ENCODE measurements around the gene PRRX2.

Gene PRRX2

DNA sequence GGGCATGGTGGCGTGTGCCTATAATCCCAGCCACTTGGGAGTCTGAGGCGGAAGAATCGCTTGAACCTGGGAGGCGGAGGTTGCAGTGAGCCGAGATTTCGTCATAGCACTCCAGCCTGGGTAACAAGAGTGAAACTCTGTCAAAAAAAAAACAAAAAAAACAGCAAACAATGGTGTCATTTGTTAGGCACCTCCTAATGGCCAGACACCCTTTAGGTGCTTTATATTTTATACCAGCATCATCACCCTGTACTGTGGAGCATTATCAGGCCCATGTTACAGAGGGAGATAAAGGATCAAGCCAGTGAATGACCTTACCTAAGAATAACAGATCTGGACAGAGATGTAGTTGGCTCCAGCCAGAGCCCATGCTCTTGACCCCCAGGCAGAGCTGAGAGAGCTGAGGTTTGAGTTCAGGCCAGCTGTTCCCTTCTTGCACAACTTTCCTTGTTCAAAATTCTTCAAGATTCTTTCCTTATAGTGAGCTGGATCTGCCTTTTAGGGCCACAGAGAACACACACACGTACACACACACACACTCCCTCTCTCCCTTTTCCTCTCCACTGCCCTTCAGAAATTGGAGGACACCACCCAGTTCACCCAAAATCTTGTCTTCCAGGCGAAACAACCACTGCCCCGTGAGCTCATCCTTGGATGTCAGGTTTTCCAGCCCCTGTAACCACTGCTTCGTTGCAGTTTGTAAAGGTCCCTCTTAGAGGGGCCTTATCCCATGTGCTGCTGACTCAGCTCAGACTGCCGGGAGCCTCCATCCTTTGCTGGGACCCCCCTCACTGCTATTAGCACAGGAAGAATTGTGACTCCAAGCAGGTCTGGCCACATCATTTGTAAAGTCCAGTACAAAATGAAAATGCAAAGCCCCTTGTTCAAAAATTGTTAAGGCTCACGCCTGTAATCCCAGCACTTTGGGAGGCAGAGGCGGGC is 97.8 kb downstream of the PRRX2 start:
- Histone ChIP-seq H3K9me3 (no peaks in the 10 kb centered on the region), H3K36me3 (no peaks in the 10 kb centered on the region), H3K4me1 (no peaks in the 10 kb centered on the region), H3K27me3 (no peaks in the 10 kb centered on the region), H3K4me3 (ENCODE audit: low read depth, low read length) (no peak overlapping the region)
- TF ChIP-seq, protein P1, sequence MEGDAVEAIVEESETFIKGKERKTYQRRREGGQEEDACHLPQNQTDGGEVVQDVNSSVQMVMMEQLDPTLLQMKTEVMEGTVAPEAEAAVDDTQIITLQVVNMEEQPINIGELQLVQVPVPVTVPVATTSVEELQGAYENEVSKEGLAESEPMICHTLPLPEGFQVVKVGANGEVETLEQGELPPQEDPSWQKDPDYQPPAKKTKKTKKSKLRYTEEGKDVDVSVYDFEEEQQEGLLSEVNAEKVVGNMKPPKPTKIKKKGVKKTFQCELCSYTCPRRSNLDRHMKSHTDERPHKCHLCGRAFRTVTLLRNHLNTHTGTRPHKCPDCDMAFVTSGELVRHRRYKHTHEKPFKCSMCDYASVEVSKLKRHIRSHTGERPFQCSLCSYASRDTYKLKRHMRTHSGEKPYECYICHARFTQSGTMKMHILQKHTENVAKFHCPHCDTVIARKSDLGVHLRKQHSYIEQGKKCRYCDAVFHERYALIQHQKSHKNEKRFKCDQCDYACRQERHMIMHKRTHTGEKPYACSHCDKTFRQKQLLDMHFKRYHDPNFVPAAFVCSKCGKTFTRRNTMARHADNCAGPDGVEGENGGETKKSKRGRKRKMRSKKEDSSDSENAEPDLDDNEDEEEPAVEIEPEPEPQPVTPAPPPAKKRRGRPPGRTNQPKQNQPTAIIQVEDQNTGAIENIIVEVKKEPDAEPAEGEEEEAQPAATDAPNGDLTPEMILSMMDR (IDR thresholded peaks at IDR 0.05; ENCODE audit: low read depth, low read length), result no peak
- no peak for DNase-seq

DNA sequence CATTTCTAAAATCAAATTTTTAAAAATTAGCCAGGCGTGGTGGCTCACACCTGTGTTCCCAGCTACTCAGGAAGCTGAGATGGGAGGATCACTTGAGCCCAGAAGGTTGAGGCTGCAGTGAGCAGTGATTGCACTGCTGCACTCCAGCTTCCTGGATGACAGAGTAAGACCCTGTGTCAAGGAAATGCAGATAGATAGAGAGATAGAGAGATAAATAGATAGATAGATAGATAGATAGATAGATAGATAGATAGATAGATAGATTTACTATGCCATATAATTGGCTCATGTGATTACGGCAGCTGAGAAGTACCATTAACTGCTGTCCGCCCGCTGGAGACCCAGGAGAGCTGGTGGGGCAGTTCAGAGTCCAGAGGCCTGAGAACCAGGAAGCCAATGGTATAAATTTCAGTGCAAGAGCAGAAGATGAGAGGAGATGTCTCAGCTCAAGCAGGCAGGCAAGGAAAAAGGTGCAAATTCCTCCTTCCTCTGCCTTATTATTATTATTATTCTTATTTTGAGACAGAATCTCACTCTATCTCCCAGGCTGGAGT is 100.4 kb downstream of the PRRX2 start:
- TF ChIP-seq, protein P1 (IDR thresholded peaks at IDR 0.05; ENCODE audit: low read depth, low read length), result no peak
- DNase-seq, result no peak
- H3K36me3 ChIP-seq, result no peaks in the 10 kb centered on the region
- H3K4me3 ChIP-seq (ENCODE audit: low read depth, low read length), result no peak overlapping the region
- H3K4me1 ChIP-seq, result no peaks in the 10 kb centered on the region
- H3K9me3 ChIP-seq, result no peaks in the 10 kb centered on the region
- H3K27me3 ChIP-seq, result no peaks in the 10 kb centered on the region

GRCh38 chr9:129768486-129768885 is 103.0 kb downstream of the PRRX2 start:
- no peak for DNase-seq
- H3K27me3 ChIP-seq, result no peaks in the 10 kb centered on the region
- H3K4me1 ChIP-seq, result no peaks in the 10 kb centered on the region
- H3K9me3 ChIP-seq, result no peaks in the 10 kb centered on the region
- TF ChIP-seq, protein P1 (IDR thresholded peaks at IDR 0.05; ENCODE audit: low read depth, low read length), result no peak
- no peak overlapping the region for H3K4me3 ChIP-seq (ENCODE audit: low read depth, low read length)
- H3K36me3 ChIP-seq, result no peaks in the 10 kb centered on the region

- DNase-seq, result no peak
- Histone ChIP-seq H3K27me3 (no peaks in the 10 kb centered on the region), H3K4me1 (no peaks in the 10 kb centered on the region)
These were observed 104.2 kb downstream of the PRRX2 start for GRCh38 chr9:129769669-129770068.

GRCh38 chr9:129770741-129771140 is 105.3 kb downstream of the PRRX2 start:
- no peak for DNase-seq
- TF ChIP-seq, protein P1 (IDR thresholded peaks at IDR 0.05; ENCODE audit: low read depth, low read length), result no peak
- Histone ChIP-seq H3K4me1 (peaks cover 6% of the 10 kb centered on the region; the same call in 1 of the 2 replicates), H3K36me3 (no peaks in the 10 kb centered on the region), H3K27me3 (no peaks in the 10 kb centered on the region), H3K9me3 (no peaks in the 10 kb centered on the region), H3K4me3 (ENCODE audit: low read depth, low read length) (no peak overlapping the region)

More at GRCh38 chr9:129769669-129770068, 104.2 kb downstream of the PRRX2 start:
- H3K4me3 ChIP-seq (ENCODE audit: low read depth, low read length), result no peak overlapping the region
- no peaks in the 10 kb centered on the region for H3K9me3 ChIP-seq
- H3K36me3 ChIP-seq, result no peaks in the 10 kb centered on the region
- TF ChIP-seq, protein P1 (IDR thresholded peaks at IDR 0.05; ENCODE audit: low read depth, low read length), result no peak
